AG09319 (cell line): ENCODE data around the gene NDST1.

Experiments
- DNase-seq: peaks from one replicate; pipeline ENCODE4 v3.0.0-alpha.2; 2010; ENCODE audit warnings: low read depth; ENCODE audit errors: extremely low read depth
- TF ChIP-seq, protein P1 (sequence below): IDR thresholded peaks from 2 replicates; pipeline ENCODE4 v1.5.1; 2011; ENCODE audit warnings: low read depth, mild to moderate bottlenecking, inconsistent platforms, low read length, moderate library complexity

Gene NDST1

DNA sequence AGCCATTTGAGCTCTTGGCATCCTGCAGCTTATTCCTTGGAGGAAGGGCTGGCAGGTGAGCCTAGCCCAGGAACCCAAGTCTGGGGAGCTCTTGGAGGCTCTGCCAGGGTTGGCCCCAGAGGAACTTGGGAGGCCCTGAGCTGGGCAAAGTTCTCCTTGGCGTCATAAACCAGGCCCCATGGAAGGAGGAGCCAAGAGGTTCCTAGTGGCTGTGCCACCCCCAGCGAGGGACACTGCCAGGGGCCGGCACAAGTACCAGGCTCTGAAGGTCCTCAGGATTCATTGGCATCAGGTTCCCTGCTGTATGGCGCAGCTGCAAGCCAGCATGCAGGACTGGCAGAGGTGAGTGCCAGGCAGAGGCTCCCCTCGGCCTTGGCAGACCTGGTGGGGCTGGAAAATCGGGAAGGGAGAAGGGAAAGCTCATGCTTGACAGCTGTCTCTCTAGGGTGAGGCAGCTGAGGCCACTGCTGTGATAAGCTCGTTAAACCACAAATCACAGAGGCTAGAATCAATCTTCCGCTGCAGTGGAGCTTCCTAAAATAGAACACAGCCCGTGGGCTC, 77.9 kb downstream of the NDST1 start:
- DNase-seq: no peak

DNA sequence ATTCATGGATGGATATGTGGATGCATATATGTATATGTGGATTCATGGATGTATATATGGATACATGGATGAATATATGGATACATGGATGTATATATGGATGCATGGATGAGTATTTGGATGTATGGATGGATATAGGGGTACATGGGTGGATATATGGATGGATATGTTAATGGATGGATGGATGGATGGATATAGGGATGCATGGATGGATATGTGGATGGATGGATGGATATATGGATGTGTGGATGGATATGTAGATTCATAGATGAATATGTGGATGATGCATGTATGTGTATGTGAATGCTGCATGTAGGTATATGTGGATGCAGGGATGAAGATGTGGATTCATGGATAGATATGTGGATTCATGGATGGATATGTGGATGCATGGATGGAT, 79.1 kb downstream of the NDST1 start:
- TF ChIP-seq, protein P1, sequence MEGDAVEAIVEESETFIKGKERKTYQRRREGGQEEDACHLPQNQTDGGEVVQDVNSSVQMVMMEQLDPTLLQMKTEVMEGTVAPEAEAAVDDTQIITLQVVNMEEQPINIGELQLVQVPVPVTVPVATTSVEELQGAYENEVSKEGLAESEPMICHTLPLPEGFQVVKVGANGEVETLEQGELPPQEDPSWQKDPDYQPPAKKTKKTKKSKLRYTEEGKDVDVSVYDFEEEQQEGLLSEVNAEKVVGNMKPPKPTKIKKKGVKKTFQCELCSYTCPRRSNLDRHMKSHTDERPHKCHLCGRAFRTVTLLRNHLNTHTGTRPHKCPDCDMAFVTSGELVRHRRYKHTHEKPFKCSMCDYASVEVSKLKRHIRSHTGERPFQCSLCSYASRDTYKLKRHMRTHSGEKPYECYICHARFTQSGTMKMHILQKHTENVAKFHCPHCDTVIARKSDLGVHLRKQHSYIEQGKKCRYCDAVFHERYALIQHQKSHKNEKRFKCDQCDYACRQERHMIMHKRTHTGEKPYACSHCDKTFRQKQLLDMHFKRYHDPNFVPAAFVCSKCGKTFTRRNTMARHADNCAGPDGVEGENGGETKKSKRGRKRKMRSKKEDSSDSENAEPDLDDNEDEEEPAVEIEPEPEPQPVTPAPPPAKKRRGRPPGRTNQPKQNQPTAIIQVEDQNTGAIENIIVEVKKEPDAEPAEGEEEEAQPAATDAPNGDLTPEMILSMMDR: no peak
- DNase-seq: no peak

More for the DNA sequence above, 77.9 kb downstream of the NDST1 start:
- TF ChIP-seq, protein P1: no peak

DNA sequence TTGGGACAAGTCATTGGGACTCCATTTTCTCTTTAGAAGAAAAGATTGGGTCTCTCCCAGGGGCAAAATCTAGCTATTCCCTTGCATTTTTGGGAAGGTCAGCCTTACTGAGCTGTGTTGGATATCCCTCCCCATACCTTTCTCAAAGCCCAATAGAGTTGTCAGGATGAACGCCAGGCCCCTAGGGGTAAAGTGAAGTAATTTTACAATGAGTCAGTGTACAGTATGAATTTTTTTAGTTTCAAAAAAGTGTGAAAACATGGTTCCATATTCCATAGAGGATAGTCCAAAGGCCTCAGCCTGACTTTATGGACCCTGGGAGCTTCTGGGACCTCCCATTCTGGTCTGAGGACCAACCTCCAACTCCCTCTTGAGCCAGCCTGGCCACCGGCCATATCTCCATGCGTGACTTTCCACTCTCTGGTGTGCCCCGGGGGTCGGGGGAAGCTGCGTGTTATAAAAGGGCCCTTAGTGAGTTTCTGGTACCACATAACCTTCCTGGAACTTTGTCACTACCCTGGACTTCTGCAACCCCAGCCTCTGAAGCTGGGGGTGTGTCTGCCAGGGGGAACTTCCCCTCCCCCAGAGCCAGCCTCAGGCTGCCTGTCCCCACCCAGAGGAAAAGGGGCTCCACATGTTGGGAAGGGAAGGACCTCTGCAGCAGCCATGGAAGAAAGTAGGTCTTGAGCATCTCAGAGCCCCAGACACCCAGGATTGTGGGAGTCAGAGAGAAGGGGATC, 80.1 kb downstream of the NDST1 start:
- DNase-seq: no peak
- TF ChIP-seq, protein P1: no peak

DNA sequence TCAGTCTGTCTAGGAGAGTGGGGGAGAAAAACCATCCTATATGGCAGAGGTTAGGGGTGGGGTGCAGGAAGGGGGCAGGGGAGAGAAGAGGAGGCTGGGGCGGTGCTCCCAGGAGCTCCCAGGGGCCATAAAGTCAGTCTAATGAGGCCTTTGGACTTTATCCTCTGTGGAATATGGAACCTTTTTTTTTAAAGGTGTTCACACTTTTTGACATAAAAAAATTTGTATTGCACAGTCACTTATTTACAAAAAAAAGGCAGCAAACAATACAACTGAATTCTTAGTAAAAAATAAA, 80.6 kb downstream of the NDST1 start:
- TF ChIP-seq, protein P1: no peak
- DNase-seq: no peak

DNA sequence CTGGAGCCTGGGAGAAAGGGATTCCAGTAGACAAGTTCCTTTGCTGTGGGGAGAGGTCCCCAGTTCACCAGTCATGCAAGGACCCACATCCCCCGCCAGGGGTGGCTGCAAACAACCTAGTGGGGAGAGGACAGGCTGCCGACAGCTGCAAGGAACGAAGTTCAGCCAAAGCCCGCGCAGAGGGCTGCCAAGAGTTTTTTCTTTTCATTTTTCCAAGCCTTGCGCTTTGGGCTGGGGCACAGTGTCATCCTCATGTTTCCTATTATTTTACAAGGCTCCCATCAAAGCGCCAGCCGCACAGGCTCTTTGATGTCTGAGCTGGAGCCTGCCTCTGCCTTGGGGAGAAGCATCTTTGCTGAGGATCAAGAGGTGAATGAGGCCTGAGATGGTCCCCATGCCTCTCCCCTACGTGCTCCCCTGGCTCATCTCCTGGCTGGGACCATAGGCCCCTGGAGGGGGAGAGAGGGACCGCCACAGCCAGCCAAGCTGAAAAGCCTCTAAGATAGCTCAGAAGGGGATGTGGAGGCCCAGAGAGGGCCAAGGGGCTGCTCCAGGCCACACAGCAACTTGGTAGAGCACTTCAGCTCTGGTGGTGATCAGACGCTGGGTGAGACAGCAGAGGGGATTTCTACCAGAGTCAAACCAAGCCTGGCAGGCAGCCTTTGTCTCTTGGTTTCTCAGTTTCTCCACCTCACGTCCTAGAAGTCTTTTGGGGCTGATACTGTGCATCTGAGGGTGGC, 82.1 kb downstream of the NDST1 start:
- TF ChIP-seq, protein P1: peak; percentile 75
- peak; percentile 14 for DNase-seq

DNA sequence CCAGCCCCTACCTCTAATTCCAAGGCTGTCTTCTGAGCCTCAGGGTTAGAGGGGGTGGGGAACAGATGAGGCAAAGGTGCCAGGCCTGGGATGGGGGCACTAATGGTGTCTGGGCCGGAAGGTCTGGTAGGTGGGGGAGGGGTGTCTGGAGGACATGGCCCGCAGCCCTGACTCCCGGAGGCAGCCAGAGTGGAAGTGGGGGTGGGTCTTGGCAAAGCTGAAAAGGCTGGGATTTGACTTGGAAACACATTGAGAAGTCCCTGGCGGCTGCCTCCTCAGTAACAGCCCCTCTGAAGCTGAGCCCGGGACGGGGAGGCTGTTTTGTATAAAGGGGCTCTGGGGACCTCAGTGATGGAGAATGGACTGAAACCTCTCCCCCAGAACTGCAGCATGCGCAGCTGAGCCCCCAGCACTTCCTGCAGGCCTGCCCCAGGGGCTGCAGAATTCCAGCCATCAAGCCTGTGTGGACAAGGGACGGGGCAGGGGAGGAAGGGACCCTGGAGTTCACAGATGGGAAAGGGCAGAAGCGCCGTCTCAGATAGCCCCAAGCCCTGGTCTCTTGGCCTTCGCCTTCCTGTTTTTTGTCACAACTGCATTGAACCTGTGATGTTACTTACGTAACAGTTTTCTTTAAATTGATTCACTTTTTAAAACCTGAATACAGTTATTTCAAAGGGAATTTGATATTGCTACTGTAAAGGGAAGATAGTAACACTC, 83.2 kb downstream of the NDST1 start:
- no peak for DNase-seq
- TF ChIP-seq, protein P1: no peak
